Caco-2 (cell line): ENCODE measurements around the gene CHMP5. TPM values are rescaled to one million over a fixed set of nuclear protein-coding genes. Genes with fewer than 3 reads are reported as not detected.
"Not testable (repeated sequence)": the region's sequence is repeated elsewhere in the genome, so short reads cannot be mapped to it uniquely, and the experiment has no call there.

Source experiments
- BruUV-seq: library from RNA; stranded (reverse); fragments of 400-500 nt; replicated peaks from 2 replicates; lab custom pipeline; 2021; lab: Mats Ljungman, UMichigan
- CTCF ChIA-PET: fragments of 300-600 bp; sonication (Branson Sonifier 250); formaldehyde crosslinking; loops from one replicate; lab custom pipeline; 2022; ENCODE audit warnings: antibody characterized with exemption; lab: Charles Lee
- POLR2A ChIA-PET: fragments of 300-600 bp; sonication (Branson Sonifier 250); formaldehyde crosslinking; loops from one replicate; lab custom pipeline; 2022; ENCODE audit warnings: antibody characterized with exemption; lab: Charles Lee
- DNase-seq, 2 experiments: peaks; one replicate each; pipeline versions ENCODE4 v3.0.0 to v3.0.0-alpha.2; 2020 to 2022
- H3K27me3 ChIP-seq: replicated peaks from 2 replicates; pipeline ENCODE4 v1.6.0; 2011; ENCODE audit warnings: low read length; ENCODE audit not compliant: control insufficient read depth, insufficient read depth
- H3K36me3 ChIP-seq: 2 replicates; pipeline ENCODE4 v1.5.1; 2011; ENCODE audit warnings: low read length; ENCODE audit not compliant: control insufficient read depth, insufficient read depth
- H3K4me1 ChIP-seq: fragments of 250-450 bp; sonication (Bioruptor Pico); 2 replicates; pipeline ENCODE4 v1.5.1; 2020; ENCODE audit warnings: mild to moderate bottlenecking
- H3K4me3 ChIP-seq: 2 replicates; pipeline ENCODE4 v1.5.1; 2011; ENCODE audit warnings: low read depth, mild to moderate bottlenecking, control low read depth, low read length
- H3K9me3 ChIP-seq: fragments of 250-450 bp; sonication (Bioruptor Pico); 2 replicates; pipeline ENCODE4 v1.5.1; 2020; ENCODE audit warnings: mild to moderate bottlenecking, moderate library complexity
- H3K27ac Mint-ChIP-seq: one replicate; pipeline ENCODE4 v1.8.0; 2022; ENCODE audit warnings: mixed read lengths; ENCODE audit not compliant: unreplicated experiment
- H3K27me3 Mint-ChIP-seq: one replicate; pipeline ENCODE4 v1.8.0; 2022; ENCODE audit warnings: mixed read lengths; ENCODE audit not compliant: insufficient read depth, unreplicated experiment
- H3K36me3 Mint-ChIP-seq: one replicate; pipeline ENCODE4 v1.8.0; 2022; ENCODE audit warnings: mild to moderate bottlenecking, mixed read lengths; ENCODE audit not compliant: insufficient read depth, unreplicated experiment
- H3K4me1 Mint-ChIP-seq: one replicate; pipeline ENCODE4 v1.8.0; 2022; ENCODE audit warnings: low read depth, mixed read lengths; ENCODE audit not compliant: unreplicated experiment
- H3K4me3 Mint-ChIP-seq: one replicate; pipeline ENCODE4 v1.8.0; 2022; ENCODE audit warnings: mild to moderate bottlenecking, moderate library complexity, mixed read lengths; ENCODE audit not compliant: unreplicated experiment
- H3K9me3 Mint-ChIP-seq: one replicate; pipeline ENCODE4 v1.8.0; 2022; ENCODE audit warnings: mixed read lengths; ENCODE audit not compliant: unreplicated experiment
- CTCF ChIP-seq, 2 experiments: fragments of 200-600 bp in 1 of 2; IDR thresholded peaks; 1 replicate in 1 of 2; 2 replicates in 1 of 2; pipeline versions ENCODE4 v1.5.1 to v1.8.0; 2011 to 2022; ENCODE audit warnings: antibody characterized with exemption in 1 of 2, control low read depth in 1 of 2, inconsistent platforms in 1 of 2, low read depth in 1 of 2, low read length in 1 of 2, mild to moderate bottlenecking in 1 of 2, moderate library complexity in 1 of 2; ENCODE audit not compliant: insufficient read depth in 1 of 2, severe bottlenecking in 1 of 2, unreplicated experiment in 1 of 2
- intact Hi-C: fragments of 100-400 bp; cut with micrococcal nuclease; formaldehyde crosslinking; loops from one replicate; pipeline ENCODE4 v1.10.0; 2022; ENCODE audit not compliant: unreplicated experiment
- total RNA-seq: library from RNA; stranded (reverse); gene quantifications from 2 replicates; pipeline ENCODE4 v1.2.3, GENCODE V29; 2022

The CHMP5 gene
- total RNA-seq, 1 experiment from 2014 or later = 58.3 TPM

GRCh38 chr9:33315371-33315770 lies 50.5 kb downstream of the CHMP5 start:
- no TSS peak for BruUV-seq
- H3K36me3 ChIP-seq = peaks cover 2% of the 10 kb centered on the region; the same call in 1 of the 2 replicates

GRCh38 chr9:33317136-33317535 lies 52.3 kb downstream of the CHMP5 start:
- H3K27me3 ChIP-seq, H3K4me3 ChIP-seq, H3K27me3 Mint-ChIP-seq, intact Hi-C loops, H3K27ac Mint-ChIP-seq, POLR2A ChIA-PET, H3K4me3 Mint-ChIP-seq, H3K4me1 Mint-ChIP-seq, H3K9me3 ChIP-seq, BruUV-seq, DNase-seq, H3K36me3 ChIP-seq, H3K4me1 ChIP-seq, H3K9me3 Mint-ChIP-seq: not testable (repeated sequence)
- H3K36me3 Mint-ChIP-seq = peaks cover 89% of the 10 kb centered on the region
- CTCF ChIA-PET = interaction anchor here (1.1 kb wide), 1 partner anchor 130 kb away, joined by 3 read pairs; the partner anchor contains the start of gene AQP3

More at GRCh38 chr9:33315371-33315770, 50.5 kb downstream of the CHMP5 start:
- H3K4me1 Mint-ChIP-seq = no peaks in the 10 kb centered on the region
- CTCF ChIA-PET = interaction anchor here (0.7 kb wide), 1 partner anchor 84 kb away, joined by 3 read pairs; no protein-coding TSS in a partner anchor
- H3K27ac Mint-ChIP-seq = no peak overlapping the region
- H3K4me1 ChIP-seq = no peaks in the 10 kb centered on the region
- no peak overlapping the region for H3K4me3 ChIP-seq
- H3K4me3 Mint-ChIP-seq = no peak overlapping the region
- no peaks in the 10 kb centered on the region for H3K27me3 ChIP-seq
- H3K9me3 Mint-ChIP-seq = no peaks in the 10 kb centered on the region
- intact Hi-C loops = no loop called here
- no peaks in the 10 kb centered on the region for H3K9me3 ChIP-seq
- DNase-seq = no peak
- POLR2A ChIA-PET = no interaction called here
- no peaks in the 10 kb centered on the region for H3K27me3 Mint-ChIP-seq
- TF ChIP-seq CTCF (IDR thresholded peaks at IDR 0.05; ENCODE audit: insufficient read depth in 1 of 2, low read depth in 1 of 2, low read length in 1 of 2, severe bottlenecking in 1 of 2, unreplicated experiment in 1 of 2) = no peak
- peaks cover 87% of the 10 kb centered on the region for H3K36me3 Mint-ChIP-seq

- Mint-ChIP-seq H3K36me3 (peaks cover 89% of the 10 kb centered on the region), H3K4me3 (no peak overlapping the region), H3K9me3 (no peaks in the 10 kb centered on the region), H3K27ac (no peak overlapping the region), H3K4me1 (no peaks in the 10 kb centered on the region), H3K27me3 (no peaks in the 10 kb centered on the region)
- POLR2A ChIA-PET = no interaction called here
- no peak overlapping the region for H3K4me3 ChIP-seq
- no peaks in the 10 kb centered on the region for H3K4me1 ChIP-seq
- H3K27me3 ChIP-seq = no peaks in the 10 kb centered on the region
- no peak for TF ChIP-seq CTCF (IDR thresholded peaks at IDR 0.05; ENCODE audit: insufficient read depth in 1 of 2, low read depth in 1 of 2, low read length in 1 of 2, severe bottlenecking in 1 of 2, unreplicated experiment in 1 of 2)
- DNase-seq = no peak
- peaks cover 3% of the 10 kb centered on the region; the same call in 1 of the 2 replicates for H3K36me3 ChIP-seq
- H3K9me3 ChIP-seq = no peaks in the 10 kb centered on the region
- no TSS peak for BruUV-seq
- CTCF ChIA-PET = interaction anchor here (1.1 kb wide), 1 partner anchor 129 kb away, joined by 3 read pairs; the partner anchor contains the start of gene AQP3
- intact Hi-C loops = no loop called here
Measured at GRCh38 chr9:33318225-33318624, 53.4 kb downstream of the CHMP5 start.
